SK-N-MC (cell line): ENCODE results near the gene MAN1C1.

ENCODE experiments used
- DNase-seq: peaks from one replicate; pipeline ENCODE4 v3.0.0-alpha.2; 2011; ENCODE audit warnings: low read depth, low spot score
- H3K27ac ChIP-seq: fragments of 200-600 bp; sonication (generic); 2 replicates; pipeline ENCODE4 v1.5.1; 2016; ENCODE audit warnings: mixed run types
- H3K36me3 ChIP-seq: fragments of 200-600 bp; sonication (generic); 2 replicates; pipeline ENCODE4 v1.6.1; 2017; ENCODE audit warnings: antibody characterized with exemption, low read length, mixed read lengths; ENCODE audit not compliant: insufficient read depth
- H3K4me3 ChIP-seq: fragments of 200-600 bp; sonication (generic); 2 replicates; pipeline ENCODE4 v1.5.1; 2016
- H3K9ac ChIP-seq: fragments of 200-600 bp; sonication (generic); 2 replicates; pipeline ENCODE4 v1.8.0; 2017; ENCODE audit warnings: mixed run types, mixed read lengths; ENCODE audit not compliant: insufficient read length
- H3K9me3 ChIP-seq: fragments of 200-600 bp; sonication (generic); 2 replicates; pipeline ENCODE4 v1.6.1; 2017; ENCODE audit warnings: low read depth, mild to moderate bottlenecking, antibody characterized with exemption, low read length, moderate library complexity, mixed read lengths
- EZH2 ChIP-seq: fragments of 200-600 bp; sonication (generic); IDR thresholded peaks from one replicate; pipeline ENCODE4 v1.6.1; 2017; ENCODE audit warnings: antibody characterized with exemption
- FOXP2 ChIP-seq: optimal IDR thresholded peaks from 2 replicates; pipeline ENCODE3; 2011; ENCODE audit warnings: mild to moderate bottlenecking, moderate library complexity; ENCODE audit not compliant: insufficient read depth; ENCODE audit errors: extremely low read length, control extremely low read depth
- POLR2AphosphoS5 ChIP-seq: IDR thresholded peaks from 2 replicates; pipeline ENCODE4 v1.6.1; 2012; ENCODE audit warnings: mild to moderate bottlenecking, low read depth, low read length, borderline replicate concordance

Gene MAN1C1

DNA sequence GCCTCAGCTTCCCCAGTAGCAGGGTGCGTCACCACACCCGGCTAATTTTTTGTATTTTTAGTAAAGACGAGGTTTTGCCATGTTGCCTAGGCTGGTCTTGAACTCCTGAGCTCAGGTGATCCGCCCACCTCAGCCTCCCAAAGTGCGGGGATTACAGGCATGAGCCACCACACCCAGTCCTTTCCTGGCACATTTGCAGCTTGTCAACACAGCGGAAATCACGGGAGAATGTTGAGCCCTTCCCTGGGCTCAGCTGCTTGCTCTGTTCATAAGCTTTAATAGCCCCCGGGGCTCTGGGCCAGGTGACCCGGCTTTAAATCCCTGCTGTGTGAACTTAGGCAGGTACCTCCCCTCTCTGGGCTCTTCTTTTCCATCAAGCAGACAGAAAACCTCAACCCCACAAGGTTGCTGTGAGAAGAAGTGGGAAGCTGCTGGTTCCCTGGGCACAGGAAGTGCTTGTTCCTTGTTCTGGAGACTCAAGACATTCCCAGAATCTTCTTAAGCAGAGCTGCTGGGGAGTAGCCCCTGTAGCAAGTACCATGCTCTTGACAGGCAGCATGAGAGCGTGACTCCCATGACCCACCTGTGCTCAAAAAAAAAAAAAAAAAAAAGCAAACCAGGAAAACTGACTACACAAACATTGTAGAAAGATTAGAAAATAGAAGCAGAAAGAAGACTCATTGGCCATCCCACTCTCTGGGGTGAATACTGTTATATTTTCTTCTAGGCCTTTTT, 168.9 kb downstream of the MAN1C1 start:
- DNase-seq, result no peak
- H3K9ac ChIP-seq, result no peak overlapping the region
- H3K27ac ChIP-seq, result no peak overlapping the region
- no peaks in the 10 kb centered on the region for H3K9me3 ChIP-seq
- H3K36me3 ChIP-seq, result no peaks in the 10 kb centered on the region
- no peak overlapping the region for H3K4me3 ChIP-seq
- TF ChIP-seq FOXP2, result no peak
- no peak for TF ChIP-seq EZH2
- TF ChIP-seq POLR2AphosphoS5, result no peak

DNA sequence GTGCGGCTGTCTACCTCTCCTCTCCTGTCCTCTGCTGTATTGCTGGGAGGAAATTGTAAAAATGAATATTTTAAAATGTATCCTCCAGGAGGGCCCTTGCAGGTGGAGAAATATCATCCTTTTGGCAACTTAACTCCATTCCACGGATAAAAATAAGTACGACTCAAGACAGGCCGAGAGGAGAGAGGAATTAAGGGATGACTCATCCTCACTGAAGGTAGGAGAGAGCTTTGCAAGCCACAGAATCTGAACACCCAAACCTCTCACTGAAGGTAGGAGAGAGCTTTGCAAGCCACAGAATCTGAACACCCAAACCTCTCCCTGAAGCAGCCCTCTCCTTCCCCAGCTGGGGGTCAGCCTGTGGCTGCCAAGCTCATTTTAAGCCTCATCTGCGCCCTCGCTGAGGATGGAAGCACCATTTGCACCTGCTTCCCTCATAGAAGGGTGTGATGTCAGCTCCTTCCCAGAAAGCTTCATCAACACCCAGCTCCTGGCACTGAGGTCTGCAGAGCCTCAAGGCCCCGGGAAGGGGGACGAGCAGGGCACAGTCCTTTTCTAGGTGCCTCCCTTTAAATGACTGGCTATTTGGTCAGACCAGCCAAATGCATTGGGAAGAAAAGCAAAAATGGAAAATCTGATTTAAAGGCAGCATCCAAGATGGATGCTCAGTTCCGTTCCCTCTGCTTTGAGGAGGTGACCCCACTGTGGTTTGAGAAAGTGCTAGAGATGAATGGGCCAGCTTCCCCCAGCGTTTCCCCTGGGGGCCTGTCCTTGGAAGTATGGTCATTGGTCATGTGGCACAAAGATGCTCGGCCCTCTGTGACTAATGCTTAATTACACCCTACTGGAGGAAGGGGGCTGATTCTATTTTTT, 170.5 kb downstream of the MAN1C1 start:
- no peak overlapping the region for H3K9ac ChIP-seq
- no peak for DNase-seq
- H3K27ac ChIP-seq, result no peak overlapping the region
- H3K4me3 ChIP-seq, result no peak overlapping the region
- TF ChIP-seq POLR2AphosphoS5 (no peak), EZH2 (no peak), FOXP2 (no peak)
- H3K36me3 ChIP-seq, result no peaks in the 10 kb centered on the region
- H3K9me3 ChIP-seq, result no peaks in the 10 kb centered on the region

DNA sequence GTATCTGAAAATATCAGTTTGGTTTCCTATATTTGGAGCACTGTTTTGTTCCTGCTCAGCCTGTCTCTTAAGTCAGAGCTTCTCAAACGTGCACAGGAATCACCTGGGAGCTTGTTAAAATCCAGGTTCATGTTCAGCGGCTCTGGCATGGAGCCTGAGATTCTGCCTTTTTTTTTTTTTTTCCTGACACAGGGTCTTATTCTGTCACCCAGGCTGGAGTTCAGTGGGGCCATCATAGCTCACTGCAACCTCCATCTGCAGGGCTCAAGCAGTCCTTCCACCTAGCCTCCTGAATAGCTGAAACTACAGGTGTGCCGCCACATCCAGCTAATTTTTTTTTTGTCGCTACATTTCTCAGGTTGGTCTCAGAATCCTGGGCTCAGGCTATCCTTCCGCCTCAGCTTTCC, 171.2 kb downstream of the MAN1C1 start:
- DNase-seq, result no peak
- no peak overlapping the region for H3K27ac ChIP-seq
- no peaks in the 10 kb centered on the region for H3K36me3 ChIP-seq
- no peak overlapping the region for H3K9ac ChIP-seq
- no peaks in the 10 kb centered on the region for H3K9me3 ChIP-seq
- TF ChIP-seq FOXP2, result no peak
- TF ChIP-seq POLR2AphosphoS5, result no peak
- TF ChIP-seq EZH2, result no peak
- H3K4me3 ChIP-seq, result no peak overlapping the region

DNA sequence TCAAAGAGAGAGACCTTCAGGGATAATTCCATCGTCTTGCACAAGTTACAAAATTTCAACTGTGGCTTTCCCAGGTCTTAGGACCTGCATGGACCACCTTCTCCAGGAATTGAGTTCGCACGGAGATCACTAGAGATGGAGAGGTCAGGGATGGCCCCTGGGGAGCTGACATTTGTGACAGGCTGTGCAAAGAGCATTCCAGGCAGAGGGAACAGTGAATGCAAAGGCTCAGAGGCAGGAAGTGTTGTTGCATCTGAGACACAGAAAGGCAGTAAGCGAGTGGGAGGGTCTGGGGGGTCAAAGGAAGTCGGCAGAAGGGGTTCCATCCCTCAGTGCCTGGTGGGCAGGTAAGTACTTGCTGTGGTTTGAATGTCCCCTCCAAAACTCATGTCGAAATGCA, 173.9 kb downstream of the MAN1C1 start:
- no peak overlapping the region for H3K4me3 ChIP-seq
- H3K9ac ChIP-seq, result no peak overlapping the region
- DNase-seq, result no peak
- H3K27ac ChIP-seq, result no peak overlapping the region
- TF ChIP-seq FOXP2 (no peak), POLR2AphosphoS5 (no peak), EZH2 (no peak)
- no peaks in the 10 kb centered on the region for H3K36me3 ChIP-seq
- H3K9me3 ChIP-seq, result no peaks in the 10 kb centered on the region

DNA sequence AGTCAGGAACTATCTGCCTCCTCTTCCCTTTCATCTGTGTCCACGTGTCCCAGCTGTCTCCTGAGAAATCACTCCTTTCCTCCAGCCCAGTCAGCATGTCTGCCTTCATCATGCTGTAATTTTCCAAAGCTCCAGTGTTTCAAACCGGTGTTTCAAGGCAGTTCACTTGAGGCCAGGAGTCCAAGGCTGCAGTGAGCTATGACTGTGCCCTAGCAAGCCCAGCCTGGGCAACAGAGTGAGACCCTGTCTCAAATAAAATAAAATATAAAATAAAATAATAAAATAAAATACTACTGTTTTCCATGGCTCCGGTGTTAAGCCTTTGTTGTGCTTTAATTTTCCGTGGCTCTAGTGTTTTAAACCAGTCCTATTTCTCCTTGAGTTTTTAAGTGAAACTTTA, 175.5 kb downstream of the MAN1C1 start:
- Histone ChIP-seq H3K9ac (no peak overlapping the region), H3K36me3 (no peaks in the 10 kb centered on the region), H3K4me3 (no peak overlapping the region), H3K27ac (no peak overlapping the region), H3K9me3 (no peaks in the 10 kb centered on the region)
- no peak for DNase-seq
- TF ChIP-seq FOXP2 (no peak), EZH2 (no peak), POLR2AphosphoS5 (no peak)

DNA sequence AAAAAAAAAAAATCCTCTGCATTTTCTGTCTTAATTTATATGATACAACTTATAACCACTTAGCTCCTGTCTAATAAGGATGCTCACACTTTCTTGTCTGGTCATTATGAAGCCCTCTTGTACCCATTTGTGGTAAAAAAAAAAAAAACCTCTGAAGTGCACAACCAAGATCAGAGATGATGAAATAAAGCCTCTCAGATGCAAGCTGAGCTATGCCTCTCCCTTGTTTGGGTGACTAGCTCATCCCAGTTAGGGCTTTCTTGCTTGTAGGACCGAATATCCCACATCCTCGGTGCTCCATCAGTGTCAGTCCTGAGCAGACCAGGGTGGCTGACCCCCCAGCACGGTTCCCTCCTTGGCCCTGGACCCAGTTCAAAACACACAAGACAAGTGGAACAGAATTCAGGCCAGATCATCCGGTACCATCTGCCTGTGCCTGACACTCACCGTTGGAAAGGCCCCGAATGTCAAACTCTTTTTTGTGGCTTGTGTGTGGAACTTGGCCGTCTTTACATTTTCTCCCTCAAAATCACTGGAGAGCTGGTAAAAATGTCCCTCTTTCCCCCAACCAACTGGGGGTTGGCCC, 177.1 kb downstream of the MAN1C1 start:
- no peak for TF ChIP-seq POLR2AphosphoS5
- Histone ChIP-seq H3K27ac (no peak overlapping the region), H3K9ac (no peak overlapping the region), H3K36me3 (no peaks in the 10 kb centered on the region), H3K4me3 (no peak overlapping the region), H3K9me3 (no peaks in the 10 kb centered on the region)
- no peak for DNase-seq

DNA sequence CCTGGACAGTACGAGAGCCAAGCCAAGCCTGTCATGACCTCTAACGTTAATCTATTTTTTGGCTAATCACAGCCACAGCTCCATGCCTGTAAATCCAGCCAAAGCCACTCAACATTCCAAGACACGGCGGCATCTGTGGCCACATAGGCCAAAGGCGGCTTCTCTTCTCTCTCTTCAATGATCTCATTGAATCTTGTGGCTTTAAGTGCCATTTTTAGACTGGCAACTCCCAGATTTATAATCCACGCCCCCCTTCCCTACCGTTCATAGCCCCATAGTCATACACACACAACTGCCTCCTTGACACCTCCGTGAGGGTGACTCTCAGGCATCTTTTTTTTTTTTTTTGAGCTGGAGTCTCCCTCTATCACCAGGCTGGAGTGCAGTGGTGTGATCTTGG, 177.7 kb downstream of the MAN1C1 start:
- Histone ChIP-seq H3K9me3 (no peaks in the 10 kb centered on the region), H3K4me3 (no peak overlapping the region), H3K36me3 (no peaks in the 10 kb centered on the region), H3K9ac (no peak overlapping the region), H3K27ac (no peak overlapping the region)
- no peak for TF ChIP-seq EZH2
- no peak for TF ChIP-seq FOXP2
- TF ChIP-seq POLR2AphosphoS5, result no peak
- no peak for DNase-seq

DNA sequence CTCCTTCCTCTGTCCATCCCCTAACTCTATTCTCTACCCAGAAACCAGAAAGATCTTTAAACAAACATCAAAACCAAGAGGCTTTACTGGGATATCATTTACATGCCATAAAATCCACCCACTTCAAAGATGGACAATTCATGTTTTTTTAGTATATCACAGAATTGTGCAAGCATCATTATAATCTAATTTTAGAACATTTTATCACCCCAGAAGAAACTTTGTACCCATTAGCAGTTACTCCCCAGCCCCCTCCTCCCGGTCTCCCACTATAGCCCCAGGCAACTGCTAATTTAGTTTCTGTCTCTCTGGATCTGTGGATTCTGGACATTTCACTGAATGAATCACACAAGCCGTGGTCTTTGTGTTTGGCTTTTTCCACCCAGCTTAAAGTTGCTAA, 178.6 kb downstream of the MAN1C1 start:
- H3K36me3 ChIP-seq, result no peaks in the 10 kb centered on the region
- no peak for DNase-seq

More for the DNA sequence above, 178.6 kb downstream of the MAN1C1 start:
- no peak overlapping the region for H3K9ac ChIP-seq
- H3K27ac ChIP-seq, result no peak overlapping the region
- no peak for TF ChIP-seq POLR2AphosphoS5
- TF ChIP-seq FOXP2, result no peak
- no peak for TF ChIP-seq EZH2
- H3K9me3 ChIP-seq, result no peaks in the 10 kb centered on the region
- no peak overlapping the region for H3K4me3 ChIP-seq
